Measurements from ENCODE around the gene PIAS4. TPM values are rescaled to one million over a fixed set of nuclear protein-coding genes. Genes with fewer than 3 reads are reported as not detected.
"Not testable (repeated sequence)": the region's sequence is repeated elsewhere in the genome, so short reads cannot be mapped to it uniquely, and the experiment has no call there.

PIAS4 gene
- total and polyA plus RNA-seq, 7 experiments from 2014 or later: 3.9 to 40.6 (median 24.3) TPM

DNA sequence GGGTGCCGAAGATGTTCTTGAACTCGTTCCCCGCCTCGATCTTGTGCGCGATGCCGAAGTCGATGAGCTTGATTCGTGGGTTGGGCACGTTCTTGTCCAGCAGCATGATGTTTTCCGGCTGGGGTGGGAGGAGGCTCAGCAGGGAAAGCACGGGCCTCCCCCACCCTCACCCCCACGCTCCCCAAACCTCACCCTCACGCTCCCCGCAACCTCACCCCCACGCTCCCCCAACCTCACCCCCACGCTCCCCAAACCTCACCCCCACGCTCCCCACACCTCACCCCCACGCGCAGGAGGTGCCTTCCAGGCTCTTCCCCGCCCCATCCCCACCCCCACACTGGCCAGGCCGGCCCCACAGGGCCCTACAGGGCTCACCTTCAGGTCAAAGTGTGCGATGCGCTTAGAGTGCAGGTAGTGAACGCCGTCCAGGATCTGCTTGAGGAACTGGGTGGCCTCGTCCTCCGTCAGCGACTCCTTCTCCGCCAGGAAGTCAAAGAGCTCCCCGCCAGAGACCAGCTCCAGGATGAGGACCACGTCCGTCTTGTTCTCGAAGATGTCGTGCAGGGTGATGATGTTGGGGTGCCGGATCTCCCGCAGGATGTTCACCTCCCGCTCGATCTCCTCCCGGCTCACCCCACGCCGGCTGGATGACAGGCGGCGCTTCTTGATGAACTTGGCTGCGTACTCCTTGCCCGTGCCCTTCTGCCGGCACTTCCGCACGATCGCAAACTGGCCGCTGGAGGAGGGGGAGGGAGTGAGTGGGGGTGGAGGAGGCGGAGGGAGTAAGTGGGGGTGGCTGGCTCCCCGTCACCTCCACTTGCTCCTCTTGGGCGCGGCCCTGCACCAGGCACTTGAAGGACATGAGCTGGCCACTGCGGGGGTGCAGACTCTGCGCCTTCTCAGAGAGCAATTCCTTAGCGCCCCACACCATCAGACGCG, 43.0 kb upstream of the PIAS4 start:
- Mint-ChIP-seq H3K27ac (no peak overlapping the region), H3K4me3 (no peak overlapping the region), H3K36me3 (peaks cover 0 to 16% (median 4%) of the 10 kb centered on the region in 5 donors), H3K9me3 (no peaks in the 10 kb centered on the region), H3K27me3 (no peaks in the 10 kb centered on the region), H3K4me1 (peaks cover 3 to 18% (median 15%) of the 10 kb centered on the region in 7 donors)
- Histone ChIP-seq H3K9me3 (ENCODE audit: control insufficient read depth in 2 of 3, low read length in 3 of 3) (no peaks in the 10 kb centered on the region), H3K4me3 (ENCODE audit: low read length) (no peak overlapping the region), H3K27ac (ENCODE audit: low read depth, low read length) (no peak overlapping the region), H3K4me1 (ENCODE audit: control insufficient read depth in 2 of 2, insufficient read depth in 2 of 2, low read length in 2 of 2) (peaks cover 2 to 4% of the 10 kb centered on the region in 2 donors), H3K27me3 (ENCODE audit: control insufficient read depth in 2 of 2, insufficient read depth in 2 of 2, low read length in 2 of 2) (no peaks in the 10 kb centered on the region), H3K36me3 (ENCODE audit: control insufficient read depth in 2 of 3, insufficient read depth in 3 of 3, low read length in 3 of 3) (peaks cover 0 to 87% (median 4%) of the 10 kb centered on the region in 3 experiments)
- CTCF ChIA-PET: no interaction called here
- no peak for ATAC-seq
- intact Hi-C loops (cut with micrococcal nuclease): no loop called here
- DNase-seq: no peak
- POLR2A ChIA-PET: interaction anchor here (0.6 kb wide), 1 partner anchor 626 kb away, joined by 3 read pairs; no protein-coding TSS in a partner anchor

DNA sequence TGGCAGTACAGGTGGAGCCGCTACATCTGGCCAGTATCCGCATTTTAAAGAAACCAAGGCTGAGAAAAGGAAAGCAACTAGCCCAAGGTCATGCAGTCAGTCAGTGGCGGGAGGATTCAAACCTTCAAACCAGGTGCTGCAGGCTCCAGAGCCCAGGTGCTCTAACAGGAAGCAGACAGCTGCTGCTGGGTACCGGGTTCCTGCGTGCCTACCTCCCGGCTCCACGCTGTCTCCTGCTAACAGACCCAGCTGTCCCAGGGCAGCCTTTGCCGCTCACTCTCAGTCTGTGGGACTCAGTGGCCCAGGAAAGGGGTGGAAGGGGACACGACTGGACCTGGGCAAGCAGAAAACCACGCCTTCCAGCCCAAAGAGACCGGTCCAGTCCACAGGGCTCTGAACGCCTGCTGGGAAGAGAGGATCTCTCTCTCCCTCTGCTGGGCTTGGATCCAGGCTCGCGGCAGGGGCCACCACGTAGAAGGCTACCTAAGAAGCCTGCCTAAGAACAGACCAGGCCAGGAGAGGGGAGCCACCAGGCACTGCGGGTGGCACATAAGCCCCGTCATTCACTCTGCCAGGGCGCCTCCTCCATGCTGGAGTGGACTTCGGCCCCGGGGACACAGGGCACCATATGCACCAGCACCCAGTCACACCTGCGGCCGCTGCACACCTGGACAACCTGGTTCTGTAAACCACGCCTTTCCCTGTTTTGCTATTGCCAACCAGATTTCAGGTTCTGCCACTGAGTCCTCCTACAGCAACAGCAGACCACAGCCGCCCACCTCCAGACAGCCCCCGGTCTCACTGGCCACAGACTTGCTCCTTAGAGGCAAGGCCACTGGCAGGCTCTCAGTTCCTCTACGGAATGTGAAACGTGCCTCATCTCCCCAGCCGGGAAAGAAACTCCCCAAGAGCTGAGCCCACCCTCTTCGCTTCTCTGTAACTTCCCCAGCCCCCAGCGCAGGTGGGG, 41.2 kb upstream of the PIAS4 start:
- Histone ChIP-seq H3K36me3 (ENCODE audit: control insufficient read depth in 2 of 3, insufficient read depth in 3 of 3, low read length in 3 of 3) (peaks cover 0 to 74% (median 4%) of the 10 kb centered on the region in 3 experiments), H3K27me3 (ENCODE audit: control insufficient read depth in 2 of 2, insufficient read depth in 2 of 2, low read length in 2 of 2) (no peaks in the 10 kb centered on the region), H3K9me3 (ENCODE audit: control insufficient read depth in 2 of 3, low read length in 3 of 3) (no peaks in the 10 kb centered on the region), H3K4me3 (ENCODE audit: low read length) (no peak overlapping the region), H3K27ac (ENCODE audit: low read depth, low read length) (no peak overlapping the region), H3K4me1 (ENCODE audit: control insufficient read depth in 2 of 2, insufficient read depth in 2 of 2, low read length in 2 of 2) (peaks cover 13 to 14% of the 10 kb centered on the region in 2 donors)
- DNase-seq: no peak
- ChIA-PET POLR2A (no interaction called here), CTCF (no interaction called here)
- H3K4me1 Mint-ChIP-seq: peaks cover 13 to 32% (median 27%) of the 10 kb centered on the region in 7 donors
- no peaks in the 10 kb centered on the region for H3K27me3 Mint-ChIP-seq
- H3K4me3 Mint-ChIP-seq: peak overlapping the region in 1 of 10 donors; percentile 41
- peak overlapping the region in 1 of 9 donors; percentile 62 for H3K27ac Mint-ChIP-seq
- H3K36me3 Mint-ChIP-seq: peaks cover 0 to 20% (median 5%) of the 10 kb centered on the region in 5 donors
- no peaks in the 10 kb centered on the region for H3K9me3 Mint-ChIP-seq
- ATAC-seq: no peak
- intact Hi-C loops (cut with micrococcal nuclease): no loop called here

DNA sequence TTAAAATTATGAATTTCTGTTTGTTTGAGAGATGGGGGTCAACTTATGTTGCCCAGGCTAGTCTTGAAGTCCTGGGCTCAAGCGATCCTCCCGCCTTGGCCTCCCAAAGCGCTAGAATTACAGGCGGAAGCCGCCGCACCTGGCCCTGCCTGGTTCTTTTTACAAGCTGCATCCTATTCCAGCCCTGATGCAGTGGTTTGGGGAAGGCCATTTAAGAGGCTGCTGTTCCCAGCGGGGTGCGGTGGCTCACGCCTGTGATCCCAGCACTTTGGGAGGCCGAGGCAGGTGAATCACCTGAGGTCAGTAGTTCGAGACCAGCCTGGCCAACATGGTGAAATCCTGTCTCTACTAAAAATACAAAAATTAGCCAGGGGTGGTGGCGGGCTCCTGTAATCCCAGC, 39.6 kb upstream of the PIAS4 start:
- intact Hi-C loops (cut with micrococcal nuclease); H3K27ac Mint-ChIP-seq; ATAC-seq; H3K4me3 ChIP-seq (ENCODE audit: low read length); H3K27me3 Mint-ChIP-seq; H3K9me3 Mint-ChIP-seq; H3K27ac ChIP-seq (ENCODE audit: low read depth, low read length); H3K9me3 ChIP-seq (ENCODE audit: control insufficient read depth in 2 of 3, low read length in 3 of 3); H3K27me3 ChIP-seq (ENCODE audit: control insufficient read depth in 2 of 2, insufficient read depth in 2 of 2, low read length in 2 of 2); DNase-seq; POLR2A ChIA-PET: not testable (repeated sequence)
- peaks cover 0 to 60% (median 0%) of the 10 kb centered on the region in 3 experiments for H3K36me3 ChIP-seq (ENCODE audit: control insufficient read depth in 2 of 3, insufficient read depth in 3 of 3, low read length in 3 of 3)
- Mint-ChIP-seq H3K4me3 (peak overlapping the region in 1 of 10 donors; percentile 59), H3K4me1 (peaks cover 13 to 34% (median 29%) of the 10 kb centered on the region in 7 donors), H3K36me3 (peaks cover 0 to 12% (median 4%) of the 10 kb centered on the region in 5 donors)
- CTCF ChIA-PET: interaction anchor here (1.1 kb wide), 1 partner anchor 22 kb away, joined by 4 read pairs; no protein-coding TSS in a partner anchor
- H3K4me1 ChIP-seq (ENCODE audit: control insufficient read depth in 2 of 2, insufficient read depth in 2 of 2, low read length in 2 of 2): peaks cover 13 to 16% of the 10 kb centered on the region in 2 donors

DNA sequence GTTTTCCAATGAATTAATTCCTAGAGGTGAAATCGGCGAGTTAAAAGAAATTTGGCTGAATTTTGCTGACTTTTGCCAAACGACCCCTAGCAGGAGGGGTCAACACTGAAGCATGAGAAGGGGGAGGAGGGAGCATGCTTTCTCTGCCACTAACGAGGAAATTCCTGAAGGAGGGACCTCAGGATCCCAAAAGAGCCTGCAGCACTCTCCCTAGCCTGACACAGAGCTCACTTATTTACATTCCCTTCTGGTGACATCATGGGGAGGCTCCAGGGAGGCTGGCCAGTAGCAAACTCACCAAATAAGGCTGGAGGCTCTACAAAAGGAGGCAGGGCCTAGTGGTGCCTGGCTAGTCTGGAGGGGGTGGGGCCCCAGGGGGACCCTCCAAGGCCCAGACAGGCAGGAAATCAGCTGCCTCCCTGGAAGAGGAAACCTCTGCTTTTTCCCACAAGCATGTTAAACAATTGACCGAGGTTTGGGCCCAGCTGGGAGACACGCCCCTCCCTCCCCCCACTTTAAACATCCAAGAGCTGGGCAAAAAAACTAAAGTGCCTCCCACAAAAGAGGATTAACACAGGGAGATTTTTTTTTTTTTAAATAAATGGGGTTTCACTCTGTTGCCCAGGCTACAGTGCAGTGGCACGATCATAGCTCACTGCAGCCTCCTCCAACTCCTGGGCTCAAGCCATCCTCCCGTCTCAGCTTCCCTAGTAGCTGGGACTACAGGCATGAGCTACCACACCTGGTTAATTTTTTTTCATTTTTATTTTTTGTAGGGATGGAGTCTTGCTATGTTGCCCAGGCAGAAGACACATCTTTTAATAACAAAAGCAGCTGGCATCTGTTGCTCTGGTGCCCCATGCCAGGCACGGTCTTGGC, 38.7 kb upstream of the PIAS4 start:
- no peak overlapping the region for H3K4me3 ChIP-seq (ENCODE audit: low read length)
- DNase-seq: no peak
- H3K27me3 ChIP-seq (ENCODE audit: control insufficient read depth in 2 of 2, insufficient read depth in 2 of 2, low read length in 2 of 2): no peaks in the 10 kb centered on the region
- Mint-ChIP-seq H3K27ac (peak overlapping the region in 4 of 9 donors; percentile 28 to 83 (median 53)), H3K36me3 (peaks cover 0 to 8% (median 4%) of the 10 kb centered on the region in 5 donors), H3K27me3 (no peaks in the 10 kb centered on the region), H3K4me1 (peaks cover 13 to 34% (median 29%) of the 10 kb centered on the region in 7 donors), H3K9me3 (no peaks in the 10 kb centered on the region), H3K4me3 (peak overlapping the region in 9 of 10 donors; percentile 41 to 92 (median 89))
- no peak overlapping the region for H3K27ac ChIP-seq (ENCODE audit: low read depth, low read length)
- CTCF ChIA-PET: interaction anchor here (1.1 to 1.2 kb wide), 2 partner anchors 19 to 22 kb away, joined by 4 read pairs; no protein-coding TSS in a partner anchor
- POLR2A ChIA-PET: interaction anchor here (1.4 kb wide), 1 partner anchor 16 kb away, joined by 9 read pairs; the partner anchor contains the start of gene EEF2
- peaks cover 13 to 16% of the 10 kb centered on the region in 2 donors for H3K4me1 ChIP-seq (ENCODE audit: control insufficient read depth in 2 of 2, insufficient read depth in 2 of 2, low read length in 2 of 2)
- H3K9me3 ChIP-seq (ENCODE audit: control insufficient read depth in 2 of 3, low read length in 3 of 3): no peaks in the 10 kb centered on the region
- intact Hi-C loops (cut with micrococcal nuclease): no loop called here
- peaks cover 0 to 52% (median 0%) of the 10 kb centered on the region in 3 experiments for H3K36me3 ChIP-seq (ENCODE audit: control insufficient read depth in 2 of 3, insufficient read depth in 3 of 3, low read length in 3 of 3)
- no peak for ATAC-seq

DNA sequence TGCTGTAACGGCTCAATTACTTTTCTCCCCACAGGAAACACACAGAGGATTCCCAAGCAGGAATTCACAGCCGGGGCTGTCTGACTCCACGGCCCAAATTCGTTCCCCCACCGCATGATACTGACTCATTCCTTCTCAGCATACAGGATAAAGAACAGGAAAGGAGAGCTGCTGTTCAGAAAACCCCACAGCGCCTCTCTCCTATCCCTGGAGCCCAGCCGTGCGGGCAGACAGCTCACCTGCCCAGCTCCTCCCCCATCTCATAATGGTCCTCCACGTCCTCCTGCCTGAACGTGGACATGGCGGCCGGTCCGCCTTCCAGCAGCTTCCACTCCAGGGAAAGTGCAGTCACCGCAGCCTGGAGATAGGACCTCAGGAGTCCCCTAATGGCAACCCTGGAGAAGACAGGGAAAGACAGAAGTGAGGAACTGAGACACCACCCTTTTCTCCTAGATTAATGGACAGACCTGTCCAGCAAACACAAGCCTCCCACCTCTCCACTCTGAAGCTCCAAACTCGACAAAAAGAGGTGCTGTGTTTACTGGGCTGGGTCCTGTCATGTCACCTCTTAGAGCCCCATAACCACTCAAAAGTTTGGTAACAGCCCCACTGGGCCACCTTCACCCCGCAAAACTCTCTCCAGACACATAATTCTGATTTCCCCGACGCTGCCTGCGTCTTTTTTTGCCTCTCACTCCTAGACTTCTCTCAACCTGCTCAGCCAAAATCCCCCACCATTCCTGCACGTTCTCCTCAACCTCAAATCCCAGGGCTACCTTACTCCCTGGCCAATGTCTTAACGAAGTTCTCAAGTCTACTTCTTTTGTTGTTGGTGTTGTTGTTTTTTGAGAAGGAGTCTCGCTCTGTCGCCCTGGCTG, 37.9 kb upstream of the PIAS4 start:
- DNase-seq: no peak
- peaks cover 0 to 8% (median 4%) of the 10 kb centered on the region in 5 donors for H3K36me3 Mint-ChIP-seq
- Histone ChIP-seq H3K9me3 (ENCODE audit: control insufficient read depth in 2 of 3, low read length in 3 of 3) (no peaks in the 10 kb centered on the region), H3K36me3 (ENCODE audit: control insufficient read depth in 2 of 3, insufficient read depth in 3 of 3, low read length in 3 of 3) (peaks cover 0 to 44% (median 0%) of the 10 kb centered on the region in 3 experiments), H3K4me1 (ENCODE audit: control insufficient read depth in 2 of 2, insufficient read depth in 2 of 2, low read length in 2 of 2) (peaks cover 13 to 16% of the 10 kb centered on the region in 2 donors), H3K27me3 (ENCODE audit: control insufficient read depth in 2 of 2, insufficient read depth in 2 of 2, low read length in 2 of 2) (no peaks in the 10 kb centered on the region), H3K4me3 (ENCODE audit: low read length) (peak overlapping the region; percentile 90), H3K27ac (ENCODE audit: low read depth, low read length) (peak overlapping the region; percentile 90)
- peak overlapping the region; percentile 38 to 89 (median 83) for H3K27ac Mint-ChIP-seq
- peak overlapping the region; percentile 64 to 98 (median 90) for H3K4me3 Mint-ChIP-seq
- no peaks in the 10 kb centered on the region for H3K27me3 Mint-ChIP-seq
- peaks cover 13 to 34% (median 29%) of the 10 kb centered on the region in 7 donors for H3K4me1 Mint-ChIP-seq
- ChIA-PET POLR2A (interaction anchor here (1.4 kb wide), 1 partner anchor 15 kb away, joined by 9 read pairs; the partner anchor contains the start of gene EEF2), CTCF (interaction anchor here (1.2 kb wide), 1 partner anchor 18 kb away, joined by 4 read pairs; no protein-coding TSS in a partner anchor)
- no peaks in the 10 kb centered on the region for H3K9me3 Mint-ChIP-seq
- no peak for ATAC-seq
- intact Hi-C loops (cut with micrococcal nuclease): no loop called here

Data from naive thymus-derived CD4-positive, alpha-beta T cell (primary cell).